Natural killer cell (primary cell): ENCODE results near the gene CLEC17A. TPM values are rescaled to one million over a fixed set of nuclear protein-coding genes. Genes with fewer than 3 reads are reported as not detected.
"Not testable (repeated sequence)": the region's sequence is repeated elsewhere in the genome, so short reads cannot be mapped to it uniquely, and the experiment has no call there.

Experiments used
- ATAC-seq, 3 donors: fragments of 150-1000 bp in 2 of 3; fragments of 200-7000 bp in 1 of 3; cut with Tn5 transposase; 1 replicate in 1 of 3; 2 replicates in 2 of 3; pipeline ENCODE4 v1.10.0; 2021; ENCODE audit warnings: mild to moderate bottlenecking in 2 of 3, moderate library complexity in 2 of 3
- DNase-seq, 2 donors: peaks; one replicate each; pipeline versions ENCODE4 v3.0.0 to v3.0.0-alpha.2; 2013 to 2021; ENCODE audit warnings: mixed read lengths in 1 of 2
- H3K27ac ChIP-seq: one replicate; pipeline ENCODE4 v1.5.1; 2013; ENCODE audit warnings: mild to moderate bottlenecking, low read length
- H3K27me3 ChIP-seq: one replicate; pipeline ENCODE4 v1.6.1; 2013; ENCODE audit warnings: low read length; ENCODE audit not compliant: control insufficient read depth, insufficient read depth
- H3K36me3 ChIP-seq: one replicate; pipeline ENCODE4 v1.6.1; 2013; ENCODE audit warnings: low read length; ENCODE audit not compliant: control insufficient read depth, insufficient read depth
- H3K4me1 ChIP-seq: one replicate; pipeline ENCODE4 v1.6.1; 2013; ENCODE audit warnings: low read length; ENCODE audit not compliant: control insufficient read depth, insufficient read depth
- H3K4me3 ChIP-seq: one replicate; pipeline ENCODE4 v1.5.1; 2013; ENCODE audit warnings: low read length
- H3K9me3 ChIP-seq: one replicate; pipeline ENCODE4 v1.6.1; 2013; ENCODE audit warnings: low read length; ENCODE audit not compliant: control insufficient read depth, insufficient read depth
- H3K27ac Mint-ChIP-seq, 2 donors: one replicate each; pipeline ENCODE4 v1.8.0; 2022; ENCODE audit warnings: mild to moderate bottlenecking in 2 of 2, mixed read lengths in 2 of 2, moderate library complexity in 1 of 2
- H3K27me3 Mint-ChIP-seq, 2 donors: one replicate each; pipeline ENCODE4 v1.8.0; 2022; ENCODE audit warnings: low read depth in 2 of 2, mixed read lengths in 2 of 2
- H3K36me3 Mint-ChIP-seq: one replicate; pipeline ENCODE4 v1.8.0; 2022; ENCODE audit warnings: mixed read lengths
- H3K4me1 Mint-ChIP-seq, 2 donors: one replicate each; pipeline ENCODE4 v1.8.0; 2022; ENCODE audit warnings: mixed read lengths in 2 of 2
- H3K4me3 Mint-ChIP-seq: one replicate; pipeline ENCODE4 v1.8.0; 2022; ENCODE audit warnings: mild to moderate bottlenecking, moderate library complexity, mixed read lengths
- H3K9me3 Mint-ChIP-seq, 2 donors: one replicate each; pipeline ENCODE4 v1.8.0; 2022; ENCODE audit warnings: mixed read lengths in 2 of 2
- CTCF ChIP-seq: fragments of 200-600 bp; IDR thresholded peaks from one replicate; pipeline ENCODE4 v1.8.0; 2022; ENCODE audit warnings: antibody characterized with exemption
- WGBS: methylation state at CpG from one replicate; pipeline ENCODE4 v1.1.7; 2013; ENCODE audit warnings: missing lambda C conversion rate; ENCODE audit not compliant: insufficient coverage; 5-methylcytosine and 5-hydroxymethylcytosine counted together
- intact Hi-C: fragments of 100-400 bp; cut with micrococcal nuclease; formaldehyde crosslinking; loops from one replicate; pipeline ENCODE4 v1.14.2; 2022
- total RNA-seq, 4 donors: library from RNA; stranded (reverse); fragments of 120-200 nt in 1 of 4; gene quantifications; one replicate each; pipeline versions ENCODE4 v1.2.3 to v1.2.4, GENCODE V29; 2013 to 2022

CLEC17A gene
- total RNA-seq, 3 donors from 2014 or later (not counting 1 experiment from before 2014, with no cell fraction given): 0.18 to 1.5 (median 0.45) TPM

- Mint-ChIP-seq H3K27ac (no peak overlapping the region), H3K4me1 (no peaks in the 10 kb centered on the region), H3K36me3 (no peaks in the 10 kb centered on the region), H3K27me3 (peaks cover 6 to 9% of the 10 kb centered on the region in 2 donors), H3K4me3 (no peak overlapping the region), H3K9me3 (no peaks in the 10 kb centered on the region)
- H3K36me3 ChIP-seq: no peaks in the 10 kb centered on the region
- no peak for ATAC-seq
- peak overlapping the region; percentile 75 for H3K27ac ChIP-seq
- 96% methylated on average over 4 of the region's 4 CpGs for WGBS
- no peaks in the 10 kb centered on the region for H3K27me3 ChIP-seq
- no peak overlapping the region for H3K4me3 ChIP-seq
- no peaks in the 10 kb centered on the region for H3K9me3 ChIP-seq
- intact Hi-C loops: no loop called here
- no peak for TF ChIP-seq CTCF
- no peak for DNase-seq
- H3K4me1 ChIP-seq: peaks cover 17% of the 10 kb centered on the region
Observed at GRCh38 chr19:14612657-14613056, 29.8 kb downstream of the CLEC17A start.

- H3K36me3 ChIP-seq, ATAC-seq, H3K9me3 ChIP-seq, H3K27me3 ChIP-seq, H3K4me3 Mint-ChIP-seq, H3K36me3 Mint-ChIP-seq, H3K9me3 Mint-ChIP-seq, H3K27me3 Mint-ChIP-seq, intact Hi-C loops, H3K4me3 ChIP-seq, DNase-seq, H3K4me1 Mint-ChIP-seq: not testable (repeated sequence)
- Histone ChIP-seq H3K4me1 (peaks cover 17% of the 10 kb centered on the region), H3K27ac (peak overlapping the region; percentile 75)
- WGBS: 56% methylated on average over 12 of the region's 14 CpGs
- H3K27ac Mint-ChIP-seq: peak overlapping the region in 1 of 2 donors; percentile 57
Observed at GRCh38 chr19:14613399-14614098, 30.7 kb downstream of the CLEC17A start.

DNA sequence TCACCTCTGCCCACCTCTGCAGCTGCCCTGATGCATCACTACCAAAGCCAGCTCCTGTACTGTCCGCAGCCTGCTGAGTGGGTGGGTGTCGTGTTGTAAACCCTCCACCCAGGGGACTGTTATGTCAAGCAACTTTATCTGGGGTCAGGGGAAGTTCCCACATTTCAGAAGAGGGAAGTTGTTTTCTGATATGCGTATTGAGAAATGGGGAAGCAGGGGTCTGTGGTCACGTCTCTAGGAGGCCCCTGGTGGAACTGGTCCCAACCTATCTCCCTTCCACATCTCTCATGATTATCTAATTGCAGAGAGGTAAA, 31.2 kb downstream of the CLEC17A start:
- intact Hi-C loops: no loop called here
- Mint-ChIP-seq H3K36me3 (peaks cover 4% of the 10 kb centered on the region), H3K27me3 (peaks cover 6 to 9% of the 10 kb centered on the region in 2 donors), H3K4me1 (no peaks in the 10 kb centered on the region), H3K4me3 (no peak overlapping the region), H3K27ac (peak overlapping the region in 1 of 2 donors; percentile 57), H3K9me3 (no peaks in the 10 kb centered on the region)
- ATAC-seq: peak in 2 of 3 donors; percentile 42 to 90
- Histone ChIP-seq H3K4me1 (peaks cover 17% of the 10 kb centered on the region), H3K36me3 (no peaks in the 10 kb centered on the region), H3K4me3 (no peak overlapping the region), H3K27ac (peak overlapping the region; percentile 75), H3K27me3 (no peaks in the 10 kb centered on the region), H3K9me3 (peaks cover 5% of the 10 kb centered on the region)
- peak in 1 of 2 donors; percentile 9 for DNase-seq
- WGBS: 15% methylated on average over 2 of the region's 4 CpGs
- TF ChIP-seq CTCF: no peak

DNA sequence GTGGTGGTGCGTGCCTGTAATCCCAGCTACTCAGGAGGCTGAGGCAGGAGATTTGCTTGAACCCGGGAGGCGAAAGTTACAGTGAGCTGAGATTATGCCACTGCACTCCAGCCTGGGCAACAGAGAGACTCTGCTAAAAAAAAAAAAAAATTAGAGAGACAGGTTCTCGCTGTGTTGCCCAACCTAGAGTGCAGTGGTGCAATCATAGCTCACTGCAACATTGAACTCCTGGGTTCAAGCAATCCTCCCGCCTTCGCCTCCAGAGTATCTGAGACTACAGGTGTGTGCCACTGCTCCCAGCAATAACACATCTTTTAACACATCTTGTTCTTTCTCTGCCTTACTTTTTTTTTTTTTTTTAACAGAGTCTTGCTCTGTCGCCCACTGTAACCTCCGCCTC, 32.7 kb downstream of the CLEC17A start:
- no peak overlapping the region for H3K4me3 ChIP-seq
- intact Hi-C loops: no loop called here
- no peak for DNase-seq
- TF ChIP-seq CTCF: no peak
- ATAC-seq: no peak
- H3K27ac ChIP-seq: no peak overlapping the region
- Mint-ChIP-seq H3K27ac (no peak overlapping the region), H3K36me3 (peaks cover 13% of the 10 kb centered on the region), H3K4me1 (no peaks in the 10 kb centered on the region), H3K27me3 (peaks cover 6% of the 10 kb centered on the region in 2 donors), H3K4me3 (no peak overlapping the region), H3K9me3 (peaks cover 0 to 8% of the 10 kb centered on the region in 2 donors)
- H3K9me3 ChIP-seq: peaks cover 11% of the 10 kb centered on the region
- peaks cover 17% of the 10 kb centered on the region for H3K4me1 ChIP-seq
- 95% methylated on average over 8 of the region's 8 CpGs for WGBS
- H3K27me3 ChIP-seq: no peaks in the 10 kb centered on the region
- no peaks in the 10 kb centered on the region for H3K36me3 ChIP-seq
